PFSK-1 (cell line): ENCODE data around the gene LCN10. TPM values are rescaled to one million over a fixed set of nuclear protein-coding genes. Genes with fewer than 3 reads are reported as not detected.

Experiments used
- FOXP2 ChIP-seq: optimal IDR thresholded peaks from 2 replicates; pipeline ENCODE3; 2011; ENCODE audit warnings: borderline replicate concordance, control low read depth, inconsistent platforms; ENCODE audit not compliant: insufficient read depth; ENCODE audit errors: extremely low read length, extremely low read depth
- POLR2AphosphoS5 ChIP-seq: IDR thresholded peaks from 2 replicates; pipeline ENCODE4 v1.6.1; 2012; ENCODE audit warnings: low read depth, mild to moderate bottlenecking, control low read depth, low read length, moderate library complexity
- SIN3A ChIP-seq: IDR thresholded peaks from 2 replicates; pipeline ENCODE4 v1.6.1; 2012; ENCODE audit warnings: mild to moderate bottlenecking, low read length, moderate library complexity, borderline replicate concordance; ENCODE audit not compliant: insufficient read depth
- TAF1 ChIP-seq: IDR thresholded peaks from 2 replicates; pipeline ENCODE4 v1.6.1; 2012; ENCODE audit warnings: low read length, control low read depth, borderline replicate concordance; ENCODE audit not compliant: insufficient read depth
- polyA plus RNA-seq: library from polyadenylated mRNA; unstranded; fragments of >200 nt; gene quantifications from one replicate; pipeline ENCODE4 v1.2.1, GENCODE V29; 2012; ENCODE audit warnings: low read depth, missing spikeins; ENCODE audit not compliant: insufficient read length
- TF ChIP-seq, protein P1 (sequence below), 2 experiments: IDR thresholded peaks; 2 replicates each; pipeline versions ENCODE4 v1.6.1 to v1.8.0; 2011 to 2012; ENCODE audit warnings: low read depth in 2 of 2, low read length in 2 of 2, control low read depth in 1 of 2, inconsistent platforms in 1 of 2, mild to moderate bottlenecking in 1 of 2, moderate library complexity in 1 of 2; ENCODE audit not compliant: insufficient read depth in 1 of 2

Gene LCN10
- not detected for polyA plus RNA-seq

DNA sequence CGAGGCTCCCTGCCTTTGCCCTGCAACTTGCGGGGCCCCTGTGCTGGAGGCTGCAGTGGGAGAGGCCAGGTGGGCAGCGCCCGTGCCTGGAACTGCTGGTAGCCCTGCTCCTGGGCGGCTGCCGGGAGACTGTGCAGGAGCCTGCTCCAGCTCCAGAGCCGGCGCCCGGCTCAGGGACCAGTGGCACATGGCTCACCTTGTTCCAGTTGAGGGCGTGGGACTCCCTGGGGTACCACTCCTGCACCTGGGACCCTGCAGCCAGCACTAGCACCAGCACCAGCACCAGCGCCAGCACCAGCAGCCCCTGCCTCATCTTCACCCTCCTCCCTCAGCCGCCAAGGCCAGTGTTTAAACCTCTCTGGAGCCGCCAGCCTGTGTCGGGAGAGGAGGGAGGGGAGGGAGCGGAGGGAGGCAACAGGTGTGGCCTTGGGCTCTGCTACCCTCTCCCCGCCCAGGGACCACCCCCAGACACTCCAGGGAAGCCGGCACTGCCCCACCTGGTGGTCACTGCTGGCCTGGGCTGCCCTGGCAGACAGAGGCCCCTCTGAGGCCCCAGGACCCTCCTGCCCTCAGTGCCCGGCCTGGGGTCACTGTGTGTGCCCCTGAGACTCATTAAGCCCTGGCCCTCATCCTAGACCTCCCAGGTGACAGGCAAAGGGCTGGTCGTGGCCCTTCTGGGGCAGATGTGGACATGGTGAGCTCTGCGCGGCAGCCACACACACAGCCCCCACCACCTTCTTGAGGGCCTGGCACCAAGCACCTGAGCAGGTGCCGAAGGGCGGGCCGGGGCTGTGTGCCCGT is at the start of gene LCN10:
LCN10 (minus strand) TSS at position 350 of the 801 bp plus-strand sequence; CDS start at position 313, 37 bp downstream.
- TF ChIP-seq TAF1 = no peak
- no peak for TF ChIP-seq POLR2AphosphoS5
- TF ChIP-seq SIN3A = no peak
- TF ChIP-seq FOXP2 = no peak
- TF ChIP-seq, protein P1, sequence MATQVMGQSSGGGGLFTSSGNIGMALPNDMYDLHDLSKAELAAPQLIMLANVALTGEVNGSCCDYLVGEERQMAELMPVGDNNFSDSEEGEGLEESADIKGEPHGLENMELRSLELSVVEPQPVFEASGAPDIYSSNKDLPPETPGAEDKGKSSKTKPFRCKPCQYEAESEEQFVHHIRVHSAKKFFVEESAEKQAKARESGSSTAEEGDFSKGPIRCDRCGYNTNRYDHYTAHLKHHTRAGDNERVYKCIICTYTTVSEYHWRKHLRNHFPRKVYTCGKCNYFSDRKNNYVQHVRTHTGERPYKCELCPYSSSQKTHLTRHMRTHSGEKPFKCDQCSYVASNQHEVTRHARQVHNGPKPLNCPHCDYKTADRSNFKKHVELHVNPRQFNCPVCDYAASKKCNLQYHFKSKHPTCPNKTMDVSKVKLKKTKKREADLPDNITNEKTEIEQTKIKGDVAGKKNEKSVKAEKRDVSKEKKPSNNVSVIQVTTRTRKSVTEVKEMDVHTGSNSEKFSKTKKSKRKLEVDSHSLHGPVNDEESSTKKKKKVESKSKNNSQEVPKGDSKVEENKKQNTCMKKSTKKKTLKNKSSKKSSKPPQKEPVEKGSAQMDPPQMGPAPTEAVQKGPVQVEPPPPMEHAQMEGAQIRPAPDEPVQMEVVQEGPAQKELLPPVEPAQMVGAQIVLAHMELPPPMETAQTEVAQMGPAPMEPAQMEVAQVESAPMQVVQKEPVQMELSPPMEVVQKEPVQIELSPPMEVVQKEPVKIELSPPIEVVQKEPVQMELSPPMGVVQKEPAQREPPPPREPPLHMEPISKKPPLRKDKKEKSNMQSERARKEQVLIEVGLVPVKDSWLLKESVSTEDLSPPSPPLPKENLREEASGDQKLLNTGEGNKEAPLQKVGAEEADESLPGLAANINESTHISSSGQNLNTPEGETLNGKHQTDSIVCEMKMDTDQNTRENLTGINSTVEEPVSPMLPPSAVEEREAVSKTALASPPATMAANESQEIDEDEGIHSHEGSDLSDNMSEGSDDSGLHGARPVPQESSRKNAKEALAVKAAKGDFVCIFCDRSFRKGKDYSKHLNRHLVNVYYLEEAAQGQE (IDR thresholded peaks at IDR 0.05; ENCODE audit: insufficient read depth in 1 of 2, low read depth in 2 of 2, low read length in 2 of 2) = no peak

DNA sequence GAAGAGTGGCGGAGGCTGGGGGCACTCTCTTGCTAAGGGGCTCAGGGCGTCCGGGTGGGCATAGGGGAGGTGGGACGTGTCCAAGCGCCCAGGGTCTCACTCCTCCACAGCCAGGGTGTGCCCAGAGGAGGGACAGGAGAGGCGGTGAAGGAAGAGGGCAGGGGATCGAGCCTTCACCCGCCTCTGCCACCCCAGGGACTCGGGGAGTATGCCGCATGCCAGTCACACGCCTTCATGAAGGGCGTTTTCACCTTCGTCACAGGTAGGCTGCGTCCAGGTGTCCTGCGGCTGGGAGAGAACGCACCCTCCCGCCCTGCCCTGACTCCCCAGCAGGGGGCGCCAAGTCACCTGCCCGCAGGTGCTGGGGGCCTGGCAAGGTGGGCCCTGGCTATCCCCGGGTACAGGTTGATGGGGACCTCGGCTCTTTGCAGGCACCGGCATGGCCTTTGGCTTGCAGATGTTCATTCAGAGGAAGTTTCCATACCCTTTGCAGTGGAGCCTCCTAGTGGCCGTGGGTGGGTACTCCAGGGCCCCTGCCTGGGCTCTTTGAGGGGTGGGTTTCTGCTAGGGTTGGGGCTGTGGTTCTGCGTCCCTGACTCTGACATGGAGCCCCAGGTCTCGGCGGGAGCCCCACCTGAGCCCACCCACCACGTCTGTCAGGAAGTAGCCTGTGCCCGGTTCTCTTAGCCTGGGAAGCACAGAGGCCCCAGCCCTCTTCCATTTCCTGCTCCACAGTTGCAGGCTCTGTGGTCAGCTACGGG is 49.0 kb upstream of the LCN10 start:
- TF ChIP-seq, protein P1 (IDR thresholded peaks at IDR 0.05; ENCODE audit: insufficient read depth in 1 of 2, low read depth in 2 of 2, low read length in 2 of 2) = no peak
- TF ChIP-seq SIN3A (no peak), POLR2AphosphoS5 (no peak), FOXP2 (no peak), TAF1 (no peak)

- TF ChIP-seq FOXP2 (no peak), POLR2AphosphoS5 (peak; percentile 94), TAF1 (peak; percentile 79), SIN3A (no peak)
- TF ChIP-seq, protein P1 (IDR thresholded peaks at IDR 0.05; ENCODE audit: insufficient read depth in 1 of 2, low read depth in 2 of 2, low read length in 2 of 2) = 0 out of 4 replicates have a peak, but pooled peaks have one; percentile 4 to 34
Observed at GRCh38 chr9:136790640-136791515, 48.1 kb upstream of the LCN10 start, which contains the start of gene TMEM141. Gene TMEM141, plus strand, starts transcription at chr9:136791344. Its CDS starts 27 bp downstream, at chr9:136791371.

- TF ChIP-seq POLR2AphosphoS5 (no peak), SIN3A (no peak), FOXP2 (no peak), TAF1 (no peak)
- TF ChIP-seq, protein P1 (IDR thresholded peaks at IDR 0.05; ENCODE audit: insufficient read depth in 1 of 2, low read depth in 2 of 2, low read length in 2 of 2) = no peak
Observed at GRCh38 chr9:136789523-136789937, 46.8 kb upstream of the LCN10 start.
